GM10266 (cell line): Measurements from ENCODE around the gene ARRB1.

Experiments
- DNase-seq: peaks from one replicate; pipeline ENCODE4 v3.0.0; 2012; ENCODE audit errors: extremely low spot score
- CTCF ChIP-seq: IDR thresholded peaks from 2 replicates; pipeline ENCODE4 v1.5.1; 2012; ENCODE audit warnings: mild to moderate bottlenecking, low read depth; ENCODE audit not compliant: control insufficient read depth, insufficient read depth; ENCODE audit errors: missing control alignments

Gene ARRB1

DNA sequence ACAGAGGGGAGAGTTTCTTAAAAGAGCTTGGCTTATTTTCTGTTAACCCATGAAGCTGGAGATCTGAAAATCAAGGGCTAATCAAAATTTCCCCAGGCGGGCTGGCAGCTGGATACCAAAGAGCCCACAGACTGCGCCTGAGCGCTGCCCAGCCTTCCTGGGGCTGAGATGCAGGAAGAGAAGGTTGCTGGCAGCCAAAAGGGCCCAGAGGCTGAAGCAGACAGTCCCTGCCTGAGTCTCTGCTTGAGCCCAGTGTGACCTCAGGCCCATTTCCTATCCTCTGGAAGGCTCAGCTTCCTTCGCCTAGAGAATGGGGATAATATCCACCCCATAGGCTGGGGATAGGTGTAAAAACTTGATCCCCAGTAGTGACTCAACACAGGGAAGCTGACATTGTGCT lies 49.1 kb downstream of the ARRB1 start:
- DNase-seq: no peak
- TF ChIP-seq CTCF: no peak

DNA sequence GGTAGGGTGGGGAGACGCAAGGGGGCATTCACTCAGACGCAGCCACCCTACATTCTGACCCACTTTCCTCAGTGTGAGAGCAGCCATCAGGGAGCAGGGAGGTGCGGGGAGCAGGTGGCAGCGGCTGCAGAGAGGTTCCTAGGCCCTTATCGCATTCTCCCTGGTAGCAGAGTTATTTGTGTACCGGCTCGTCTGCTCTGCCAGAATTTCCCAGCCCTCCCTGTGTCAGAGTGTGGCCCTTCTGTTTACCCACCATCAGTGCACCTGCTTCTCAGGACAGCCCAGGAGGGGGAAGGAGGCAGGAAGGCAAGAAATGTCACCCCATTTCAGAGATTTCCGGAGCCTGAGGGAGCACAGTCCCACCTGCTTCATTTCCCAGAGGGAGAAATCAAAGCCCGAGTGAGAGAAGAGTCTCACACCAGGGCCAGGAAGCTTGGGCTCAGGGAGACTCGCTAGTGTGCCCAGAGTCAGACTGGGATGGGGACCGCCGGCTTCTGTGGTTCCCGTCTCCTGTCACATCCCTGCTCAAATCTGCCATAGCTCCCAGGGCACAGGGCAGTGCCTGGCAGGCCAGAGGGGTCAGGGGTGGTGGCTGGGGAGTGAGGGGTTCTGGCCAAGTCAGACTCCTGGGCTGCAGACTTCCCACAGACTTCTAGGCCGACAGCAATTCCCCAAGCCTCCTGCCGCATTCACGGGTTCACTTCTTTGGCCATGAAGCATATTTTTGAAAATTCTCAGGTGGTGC lies 49.7 kb downstream of the ARRB1 start:
- no peak for DNase-seq

GRCh38 chr11:75301131-75301530 lies 50.3 kb downstream of the ARRB1 start:
- no peak for DNase-seq
- no peak for TF ChIP-seq CTCF

More for the DNA sequence above, 49.7 kb downstream of the ARRB1 start:
- no peak for TF ChIP-seq CTCF

DNA sequence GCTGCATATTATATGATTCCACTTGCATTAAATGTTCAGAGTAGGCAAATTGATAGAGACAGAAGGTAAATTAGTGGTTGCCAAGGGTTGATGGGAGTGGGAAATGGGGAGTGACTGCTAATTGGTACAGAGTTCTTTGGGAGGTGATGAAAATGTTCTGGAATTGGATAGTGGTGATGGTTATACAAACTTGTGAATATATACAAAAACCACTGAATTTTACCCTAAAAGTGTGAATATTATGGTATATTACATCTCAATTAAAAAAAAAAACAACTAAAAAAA lies 52.5 kb downstream of the ARRB1 start:
- no peak for DNase-seq
- TF ChIP-seq CTCF: no peak

- DNase-seq: no peak
- TF ChIP-seq CTCF: no peak
These were observed 53.1 kb downstream of the ARRB1 start for GRCh38 chr11:75298191-75298975.

- no peak for TF ChIP-seq CTCF
- DNase-seq: no peak
These were observed 57.6 kb downstream of the ARRB1 start for GRCh38 chr11:75293903-75294302.

GRCh38 chr11:75292943-75293342 lies 58.5 kb downstream of the ARRB1 start:
- no peak for TF ChIP-seq CTCF
- no peak for DNase-seq
